Endothelial cell (in vitro differentiated cells): ENCODE data around the gene PRDM12. TPM values are rescaled to one million over a fixed set of nuclear protein-coding genes. Genes with fewer than 3 reads are reported as not detected.

ENCODE experiments used
- DNase-seq: peaks from one replicate; pipeline ENCODE4 v3.0.0; 2021; ENCODE audit warnings: low spot score
- H3K27ac Mint-ChIP-seq: one replicate; pipeline ENCODE4 v1.8.0; 2021; ENCODE audit warnings: mixed read lengths, inconsistent platforms; ENCODE audit not compliant: unreplicated experiment
- H3K27me3 Mint-ChIP-seq: one replicate; pipeline ENCODE4 v1.8.0; 2021; ENCODE audit warnings: mild to moderate bottlenecking, moderate library complexity, mixed read lengths, inconsistent platforms; ENCODE audit not compliant: unreplicated experiment
- H3K36me3 Mint-ChIP-seq: one replicate; pipeline ENCODE4 v1.8.0; 2021; ENCODE audit warnings: mild to moderate bottlenecking, low read depth, mixed read lengths, inconsistent platforms; ENCODE audit not compliant: unreplicated experiment
- H3K4me1 Mint-ChIP-seq: one replicate; pipeline ENCODE4 v1.8.0; 2021; ENCODE audit warnings: mild to moderate bottlenecking, mixed read lengths, inconsistent platforms; ENCODE audit not compliant: unreplicated experiment
- H3K4me3 Mint-ChIP-seq: one replicate; pipeline ENCODE4 v1.8.0; 2021; ENCODE audit warnings: mild to moderate bottlenecking, mixed read lengths, inconsistent platforms; ENCODE audit not compliant: unreplicated experiment
- H3K9me3 Mint-ChIP-seq: one replicate; pipeline ENCODE4 v1.8.0; 2021; ENCODE audit warnings: mixed read lengths, inconsistent platforms; ENCODE audit not compliant: unreplicated experiment
- CTCF ChIP-seq: fragments of 200-600 bp; sonication (generic); IDR thresholded peaks from one replicate; pipeline ENCODE4 v1.5.0; 2021; ENCODE audit warnings: antibody characterized with exemption; ENCODE audit not compliant: unreplicated experiment
- total RNA-seq: library from RNA; stranded (reverse); fragmentation: NEBNext Ultra II Directional; extraction: Animal tissue kit (Norgen Biotek cat#: 25700); gene quantifications from one replicate; pipeline ENCODE4 v1.2.1, GENCODE V29; 2021; ENCODE audit not compliant: unreplicated experiment

PRDM12 gene
- total RNA-seq, 1 donor from 2014 or later, result not detected

GRCh38 chr9:130670644-130671043 lies 6.2 kb downstream of the PRDM12 start:
- Mint-ChIP-seq H3K27ac (no peak overlapping the region), H3K4me1 (no peaks in the 10 kb centered on the region), H3K9me3 (no peaks in the 10 kb centered on the region), H3K36me3 (no peaks in the 10 kb centered on the region), H3K27me3 (peaks cover 25% of the 10 kb centered on the region), H3K4me3 (no peak overlapping the region)
- no peak for DNase-seq
- no peak for TF ChIP-seq CTCF

- no peak for DNase-seq
- H3K4me3 Mint-ChIP-seq, result no peak overlapping the region
- TF ChIP-seq CTCF, result no peak
- H3K27ac Mint-ChIP-seq, result no peak overlapping the region
- H3K27me3 Mint-ChIP-seq, result peaks cover 21% of the 10 kb centered on the region
- H3K36me3 Mint-ChIP-seq, result no peaks in the 10 kb centered on the region
- no peaks in the 10 kb centered on the region for H3K4me1 Mint-ChIP-seq
- no peaks in the 10 kb centered on the region for H3K9me3 Mint-ChIP-seq
These were observed 8.1 kb downstream of the PRDM12 start for GRCh38 chr9:130672466-130672865.

GRCh38 chr9:130672933-130673615 lies 8.7 kb downstream of the PRDM12 start:
- no peak for TF ChIP-seq CTCF
- H3K36me3 Mint-ChIP-seq, result no peaks in the 10 kb centered on the region
- H3K4me3 Mint-ChIP-seq, result no peak overlapping the region
- no peak overlapping the region for H3K27ac Mint-ChIP-seq
- no peaks in the 10 kb centered on the region for H3K9me3 Mint-ChIP-seq
- DNase-seq, result no peak
- no peaks in the 10 kb centered on the region for H3K4me1 Mint-ChIP-seq
- H3K27me3 Mint-ChIP-seq, result peaks cover 21% of the 10 kb centered on the region

- Mint-ChIP-seq H3K9me3 (no peaks in the 10 kb centered on the region), H3K4me1 (no peaks in the 10 kb centered on the region), H3K27me3 (peaks cover 14% of the 10 kb centered on the region), H3K27ac (no peak overlapping the region), H3K36me3 (no peaks in the 10 kb centered on the region), H3K4me3 (no peak overlapping the region)
- DNase-seq, result no peak
- no peak for TF ChIP-seq CTCF
These were observed 11.0 kb downstream of the PRDM12 start for GRCh38 chr9:130675396-130675795.

GRCh38 chr9:130677252-130677651 lies 12.9 kb downstream of the PRDM12 start:
- TF ChIP-seq CTCF, result no peak
- H3K27me3 Mint-ChIP-seq, result peaks cover 11% of the 10 kb centered on the region
- H3K27ac Mint-ChIP-seq, result no peak overlapping the region
- H3K9me3 Mint-ChIP-seq, result no peaks in the 10 kb centered on the region
- H3K4me3 Mint-ChIP-seq, result no peak overlapping the region
- no peaks in the 10 kb centered on the region for H3K36me3 Mint-ChIP-seq
- no peak for DNase-seq
- no peaks in the 10 kb centered on the region for H3K4me1 Mint-ChIP-seq
